Caco-2 (cell line): Measurements from ENCODE around the gene MAML1. TPM values are rescaled to one million over a fixed set of nuclear protein-coding genes. Genes with fewer than 3 reads are reported as not detected.
"Not testable (repeated sequence)": the region's sequence is repeated elsewhere in the genome, so short reads cannot be mapped to it uniquely, and the experiment has no call there.

ENCODE experiments used
- BruUV-seq: library from RNA; stranded (reverse); fragments of 400-500 nt; replicated peaks from 2 replicates; lab custom pipeline; 2021; lab: Mats Ljungman, UMichigan
- CTCF ChIA-PET: fragments of 300-600 bp; sonication (Branson Sonifier 250); formaldehyde crosslinking; loops from one replicate; lab custom pipeline; 2022; ENCODE audit warnings: antibody characterized with exemption; lab: Charles Lee
- POLR2A ChIA-PET: fragments of 300-600 bp; sonication (Branson Sonifier 250); formaldehyde crosslinking; loops from one replicate; lab custom pipeline; 2022; ENCODE audit warnings: antibody characterized with exemption; lab: Charles Lee
- DNase-seq, 2 experiments: peaks; one replicate each; pipeline versions ENCODE4 v3.0.0 to v3.0.0-alpha.2; 2020 to 2022
- H3K27me3 ChIP-seq: replicated peaks from 2 replicates; pipeline ENCODE4 v1.6.0; 2011; ENCODE audit warnings: low read length; ENCODE audit not compliant: control insufficient read depth, insufficient read depth
- H3K36me3 ChIP-seq: 2 replicates; pipeline ENCODE4 v1.5.1; 2011; ENCODE audit warnings: low read length; ENCODE audit not compliant: control insufficient read depth, insufficient read depth
- H3K4me1 ChIP-seq: fragments of 250-450 bp; sonication (Bioruptor Pico); 2 replicates; pipeline ENCODE4 v1.5.1; 2020; ENCODE audit warnings: mild to moderate bottlenecking
- H3K4me3 ChIP-seq: 2 replicates; pipeline ENCODE4 v1.5.1; 2011; ENCODE audit warnings: low read depth, mild to moderate bottlenecking, control low read depth, low read length
- H3K9me3 ChIP-seq: fragments of 250-450 bp; sonication (Bioruptor Pico); 2 replicates; pipeline ENCODE4 v1.5.1; 2020; ENCODE audit warnings: mild to moderate bottlenecking, moderate library complexity
- H3K27ac Mint-ChIP-seq: one replicate; pipeline ENCODE4 v1.8.0; 2022; ENCODE audit warnings: mixed read lengths; ENCODE audit not compliant: unreplicated experiment
- H3K27me3 Mint-ChIP-seq: one replicate; pipeline ENCODE4 v1.8.0; 2022; ENCODE audit warnings: mixed read lengths; ENCODE audit not compliant: insufficient read depth, unreplicated experiment
- H3K36me3 Mint-ChIP-seq: one replicate; pipeline ENCODE4 v1.8.0; 2022; ENCODE audit warnings: mild to moderate bottlenecking, mixed read lengths; ENCODE audit not compliant: insufficient read depth, unreplicated experiment
- H3K4me1 Mint-ChIP-seq: one replicate; pipeline ENCODE4 v1.8.0; 2022; ENCODE audit warnings: low read depth, mixed read lengths; ENCODE audit not compliant: unreplicated experiment
- H3K4me3 Mint-ChIP-seq: one replicate; pipeline ENCODE4 v1.8.0; 2022; ENCODE audit warnings: mild to moderate bottlenecking, moderate library complexity, mixed read lengths; ENCODE audit not compliant: unreplicated experiment
- H3K9me3 Mint-ChIP-seq: one replicate; pipeline ENCODE4 v1.8.0; 2022; ENCODE audit warnings: mixed read lengths; ENCODE audit not compliant: unreplicated experiment
- intact Hi-C: fragments of 100-400 bp; cut with micrococcal nuclease; formaldehyde crosslinking; loops from one replicate; pipeline ENCODE4 v1.10.0; 2022; ENCODE audit not compliant: unreplicated experiment
- total RNA-seq: library from RNA; stranded (reverse); gene quantifications from 2 replicates; pipeline ENCODE4 v1.2.3, GENCODE V29; 2022
- TF ChIP-seq, protein P1 (sequence below), 2 experiments: fragments of 200-600 bp in 1 of 2; IDR thresholded peaks; 1 replicate in 1 of 2; 2 replicates in 1 of 2; pipeline versions ENCODE4 v1.5.1 to v1.8.0; 2011 to 2022; ENCODE audit warnings: antibody characterized with exemption in 1 of 2, control low read depth in 1 of 2, inconsistent platforms in 1 of 2, low read depth in 1 of 2, low read length in 1 of 2, mild to moderate bottlenecking in 1 of 2, moderate library complexity in 1 of 2; ENCODE audit not compliant: insufficient read depth in 1 of 2, severe bottlenecking in 1 of 2, unreplicated experiment in 1 of 2

MAML1 gene
- total RNA-seq, 1 experiment from 2014 or later = 41.3 TPM

DNA sequence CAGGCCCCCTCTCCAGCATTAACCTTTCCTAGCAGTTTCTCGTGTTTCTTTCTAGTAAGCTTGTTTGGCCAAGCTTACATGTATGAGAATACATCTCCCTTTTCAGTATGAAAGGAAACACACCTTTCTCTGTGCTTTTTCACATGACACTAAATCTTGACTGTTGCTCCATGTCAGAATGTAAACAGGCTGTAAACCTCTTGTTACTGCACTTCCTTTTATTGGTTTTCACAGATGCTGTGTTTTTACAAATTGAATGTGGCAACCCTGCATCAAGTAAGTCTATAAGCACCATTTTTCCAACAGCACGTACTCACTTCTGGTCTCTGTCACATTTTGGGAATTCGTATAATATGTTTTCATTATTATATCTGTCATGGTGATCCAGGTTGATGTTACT lies 36.0 kb upstream of the MAML1 start:
- Histone ChIP-seq H3K9me3 (no peaks in the 10 kb centered on the region), H3K27me3 (no peaks in the 10 kb centered on the region), H3K4me1 (peaks cover 8% of the 10 kb centered on the region), H3K4me3 (no peak overlapping the region), H3K36me3 (peaks cover 1% of the 10 kb centered on the region)
- POLR2A ChIA-PET = no interaction called here
- H3K9me3 Mint-ChIP-seq = no peaks in the 10 kb centered on the region
- no peak overlapping the region for H3K27ac Mint-ChIP-seq
- TF ChIP-seq, protein P1, sequence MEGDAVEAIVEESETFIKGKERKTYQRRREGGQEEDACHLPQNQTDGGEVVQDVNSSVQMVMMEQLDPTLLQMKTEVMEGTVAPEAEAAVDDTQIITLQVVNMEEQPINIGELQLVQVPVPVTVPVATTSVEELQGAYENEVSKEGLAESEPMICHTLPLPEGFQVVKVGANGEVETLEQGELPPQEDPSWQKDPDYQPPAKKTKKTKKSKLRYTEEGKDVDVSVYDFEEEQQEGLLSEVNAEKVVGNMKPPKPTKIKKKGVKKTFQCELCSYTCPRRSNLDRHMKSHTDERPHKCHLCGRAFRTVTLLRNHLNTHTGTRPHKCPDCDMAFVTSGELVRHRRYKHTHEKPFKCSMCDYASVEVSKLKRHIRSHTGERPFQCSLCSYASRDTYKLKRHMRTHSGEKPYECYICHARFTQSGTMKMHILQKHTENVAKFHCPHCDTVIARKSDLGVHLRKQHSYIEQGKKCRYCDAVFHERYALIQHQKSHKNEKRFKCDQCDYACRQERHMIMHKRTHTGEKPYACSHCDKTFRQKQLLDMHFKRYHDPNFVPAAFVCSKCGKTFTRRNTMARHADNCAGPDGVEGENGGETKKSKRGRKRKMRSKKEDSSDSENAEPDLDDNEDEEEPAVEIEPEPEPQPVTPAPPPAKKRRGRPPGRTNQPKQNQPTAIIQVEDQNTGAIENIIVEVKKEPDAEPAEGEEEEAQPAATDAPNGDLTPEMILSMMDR (IDR thresholded peaks at IDR 0.05; ENCODE audit: insufficient read depth in 1 of 2, low read depth in 1 of 2, low read length in 1 of 2, severe bottlenecking in 1 of 2, unreplicated experiment in 1 of 2) = no peak
- H3K4me1 Mint-ChIP-seq = peaks cover 8% of the 10 kb centered on the region
- H3K4me3 Mint-ChIP-seq = no peak overlapping the region
- H3K27me3 Mint-ChIP-seq = no peaks in the 10 kb centered on the region
- no peak for DNase-seq
- no TSS peak for BruUV-seq
- CTCF ChIA-PET = no interaction called here
- intact Hi-C loops = no loop called here
- peaks cover 34% of the 10 kb centered on the region for H3K36me3 Mint-ChIP-seq

DNA sequence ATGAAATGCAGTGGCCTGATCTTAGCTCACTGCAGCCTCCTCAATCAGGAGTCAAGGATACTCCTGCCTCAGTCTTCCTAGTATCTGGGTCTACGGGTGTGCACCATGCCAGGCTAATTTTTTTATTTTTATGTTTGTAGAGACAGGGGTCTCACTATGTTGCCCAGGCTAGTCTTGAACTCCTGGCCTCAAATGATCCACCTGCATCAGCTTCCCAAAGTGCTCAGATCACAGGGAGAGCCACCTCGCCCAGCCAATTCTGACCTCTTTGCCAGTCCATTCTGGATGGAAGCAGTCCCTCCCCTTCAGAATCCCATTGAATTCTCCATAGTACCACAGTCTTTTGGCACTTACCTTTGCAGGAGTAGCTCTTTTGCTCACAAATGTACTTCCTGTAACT lies 35.5 kb upstream of the MAML1 start:
- no peak for DNase-seq
- no peaks in the 10 kb centered on the region for H3K27me3 Mint-ChIP-seq
- TF ChIP-seq, protein P1 (IDR thresholded peaks at IDR 0.05; ENCODE audit: insufficient read depth in 1 of 2, low read depth in 1 of 2, low read length in 1 of 2, severe bottlenecking in 1 of 2, unreplicated experiment in 1 of 2) = no peak
- H3K27ac Mint-ChIP-seq = peak overlapping the region; percentile 93
- Histone ChIP-seq H3K4me1 (peaks cover 8% of the 10 kb centered on the region), H3K9me3 (no peaks in the 10 kb centered on the region), H3K4me3 (no peak overlapping the region; the same call in 1 of the 2 replicates), H3K27me3 (no peaks in the 10 kb centered on the region), H3K36me3 (peaks cover 1% of the 10 kb centered on the region)
- ChIA-PET CTCF (no interaction called here), POLR2A (no interaction called here)
- intact Hi-C loops = no loop called here
- peaks cover 39% of the 10 kb centered on the region for H3K36me3 Mint-ChIP-seq
- BruUV-seq = no TSS peak
- H3K4me3 Mint-ChIP-seq = peak overlapping the region; percentile 99
- no peaks in the 10 kb centered on the region for H3K9me3 Mint-ChIP-seq
- H3K4me1 Mint-ChIP-seq = peaks cover 8% of the 10 kb centered on the region

DNA sequence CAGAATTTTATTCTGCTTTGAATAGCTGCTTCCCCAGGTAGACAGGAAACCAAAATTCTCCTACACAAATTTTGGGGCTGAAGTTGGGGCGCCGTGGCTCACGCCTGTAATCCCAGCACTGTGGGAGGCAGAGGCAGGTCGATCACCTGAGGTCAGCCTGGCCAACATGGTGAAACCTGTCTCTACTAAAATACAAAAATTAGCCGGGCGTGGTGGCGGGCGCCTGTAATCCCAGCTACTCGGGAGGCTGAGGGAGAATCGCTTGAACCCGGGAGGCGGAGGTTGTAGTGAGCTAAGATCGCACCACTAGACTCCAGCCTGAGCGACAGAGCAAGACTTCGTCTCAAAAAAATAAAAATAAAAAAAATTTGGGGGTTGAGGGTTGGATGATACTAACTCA lies 35.1 kb upstream of the MAML1 start:
- H3K36me3 ChIP-seq, H3K4me1 Mint-ChIP-seq, H3K9me3 Mint-ChIP-seq, intact Hi-C loops, CTCF ChIA-PET, H3K27me3 ChIP-seq, H3K4me1 ChIP-seq, H3K27me3 Mint-ChIP-seq, BruUV-seq, H3K9me3 ChIP-seq: not testable (repeated sequence)
- H3K4me3 ChIP-seq = peak overlapping the region; percentile 75
- Mint-ChIP-seq H3K36me3 (peaks cover 43% of the 10 kb centered on the region), H3K27ac (peak overlapping the region; percentile 93), H3K4me3 (peak overlapping the region; percentile 99)
- POLR2A ChIA-PET = interaction anchor here (0.5 kb wide), 1 partner anchor 13 kb away, joined by 3 read pairs; no protein-coding TSS in a partner anchor
- peak in 1 of 2 experiments; percentile 5 for DNase-seq
